Loucy (cell line): ENCODE measurements around the gene PODN.

Experiments used
- H2AFZ ChIP-seq: fragments of 200-600 bp; sonication (generic); 2 replicates; pipeline ENCODE4 v1.6.0; 2016; ENCODE audit warnings: antibody characterized with exemption, mild to moderate bottlenecking, low read length, moderate library complexity
- H3F3A ChIP-seq: fragments of 200-600 bp; 2 replicates; pipeline ENCODE4 v1.6.0; 2016; ENCODE audit warnings: antibody characterized with exemption, low read depth, mild to moderate bottlenecking
- H3K27me3 ChIP-seq: fragments of 200-600 bp; sonication (generic); 2 replicates; pipeline ENCODE4 v1.6.1; 2014; ENCODE audit warnings: low read length, mild to moderate bottlenecking; ENCODE audit not compliant: insufficient read depth, poor library complexity, severe bottlenecking
- H3K36me3 ChIP-seq: fragments of 200-600 bp; sonication (generic); 2 replicates; pipeline ENCODE4 v1.6.1; 2016; ENCODE audit warnings: low read length; ENCODE audit not compliant: insufficient read depth
- H3K4me1 ChIP-seq: fragments of 200-600 bp; sonication (generic); 2 replicates; pipeline ENCODE4 v1.5.1; 2014; ENCODE audit warnings: low read length, mild to moderate bottlenecking; ENCODE audit not compliant: insufficient read depth, poor library complexity, severe bottlenecking
- H3K4me2 ChIP-seq: fragments of 200-600 bp; sonication (generic); 2 replicates; pipeline ENCODE4 v1.6.0; 2014; ENCODE audit warnings: antibody characterized with exemption, low read length, low read depth, mild to moderate bottlenecking; ENCODE audit not compliant: poor library complexity, severe bottlenecking
- H3K4me3 ChIP-seq: fragments of 200-600 bp; sonication (generic); 2 replicates; pipeline ENCODE4 v1.5.1; 2014; ENCODE audit warnings: low read length, mild to moderate bottlenecking, mixed read lengths; ENCODE audit not compliant: poor library complexity, severe bottlenecking
- H3K79me2 ChIP-seq: fragments of 200-600 bp; sonication (generic); 2 replicates; pipeline ENCODE4 v1.6.1; 2014; ENCODE audit warnings: low read length; ENCODE audit not compliant: insufficient read depth
- H3K9ac ChIP-seq: fragments of 200-600 bp; sonication (generic); 2 replicates; pipeline ENCODE4 v1.6.0; 2014; ENCODE audit warnings: mild to moderate bottlenecking, low read depth, low read length, moderate library complexity; ENCODE audit not compliant: poor library complexity, severe bottlenecking
- H3K9me2 ChIP-seq: fragments of 200-600 bp; sonication (generic); replicated peaks from 2 replicates; pipeline ENCODE4 v1.6.1; 2016; ENCODE audit warnings: low read depth, low read length, mixed read lengths
- H3K9me3 ChIP-seq: fragments of 200-600 bp; sonication (generic); 2 replicates; pipeline ENCODE4 v1.6.1; 2014; ENCODE audit warnings: mild to moderate bottlenecking, antibody characterized with exemption, low read length, low read depth; ENCODE audit not compliant: insufficient read depth
- H4K20me1 ChIP-seq: fragments of 200-600 bp; sonication (generic); 2 replicates; pipeline ENCODE4 v1.6.0; 2014; ENCODE audit warnings: antibody characterized with exemption, low read length, mild to moderate bottlenecking; ENCODE audit not compliant: insufficient read depth, poor library complexity, severe bottlenecking
- CTCF ChIP-seq: fragments of 200-600 bp; sonication (generic); conservative IDR thresholded peaks from 2 replicates; pipeline ENCODE4 v1.5.1; 2014; ENCODE audit warnings: mild to moderate bottlenecking, antibody characterized with exemption, low read length
- EZH2phosphoT487 ChIP-seq: fragments of 200-600 bp; IDR thresholded peaks from 2 replicates; pipeline ENCODE4 v1.6.1; 2018; ENCODE audit warnings: antibody characterized with exemption, mild to moderate bottlenecking, moderate library complexity, borderline replicate concordance

The PODN gene

GRCh38 chr1:53051676-53052075 lies 10.3 kb upstream of the PODN start:
- H2AFZ ChIP-seq: no peak overlapping the region
- H3K9me3 ChIP-seq: no peaks in the 10 kb centered on the region
- no peaks in the 10 kb centered on the region for H3K9me2 ChIP-seq
- no peak overlapping the region for H3K4me2 ChIP-seq
- H3K36me3 ChIP-seq: peaks cover 48% of the 10 kb centered on the region; the same call in 1 of the 2 replicates
- TF ChIP-seq CTCF (no peak), EZH2phosphoT487 (no peak)
- peaks cover 11% of the 10 kb centered on the region for H3K4me1 ChIP-seq
- no peaks in the 10 kb centered on the region for H4K20me1 ChIP-seq
- H3K27me3 ChIP-seq: no peaks in the 10 kb centered on the region
- no peaks in the 10 kb centered on the region for H3K79me2 ChIP-seq
- no peak overlapping the region for H3K9ac ChIP-seq
- H3F3A ChIP-seq: no peaks in the 10 kb centered on the region
- H3K4me3 ChIP-seq: no peak overlapping the region

GRCh38 chr1:53057127-53057526 lies 4.9 kb upstream of the PODN start:
- H3K36me3 ChIP-seq: peaks cover 7% of the 10 kb centered on the region; the same call in 1 of the 2 replicates
- H3F3A ChIP-seq: no peaks in the 10 kb centered on the region
- no peak overlapping the region for H3K4me3 ChIP-seq
- H3K4me2 ChIP-seq: no peak overlapping the region
- H2AFZ ChIP-seq: no peak overlapping the region
- H3K79me2 ChIP-seq: no peaks in the 10 kb centered on the region
- TF ChIP-seq CTCF (no peak), EZH2phosphoT487 (no peak)
- H3K4me1 ChIP-seq: no peaks in the 10 kb centered on the region
- H3K9ac ChIP-seq: no peak overlapping the region
- H3K9me3 ChIP-seq: no peaks in the 10 kb centered on the region
- H4K20me1 ChIP-seq: no peaks in the 10 kb centered on the region
- no peaks in the 10 kb centered on the region for H3K27me3 ChIP-seq
- H3K9me2 ChIP-seq: no peaks in the 10 kb centered on the region

GRCh38 chr1:53060579-53060978 lies 1.4 kb upstream of the PODN start:
- Histone ChIP-seq H3K4me2 (no peak overlapping the region), H3K36me3 (no peaks in the 10 kb centered on the region), H3K9ac (no peak overlapping the region), H3K4me3 (no peak overlapping the region), H3F3A (no peaks in the 10 kb centered on the region), H3K4me1 (no peaks in the 10 kb centered on the region), H2AFZ (no peak overlapping the region), H3K27me3 (peaks cover 8% of the 10 kb centered on the region), H3K9me2 (no peaks in the 10 kb centered on the region), H3K79me2 (no peaks in the 10 kb centered on the region), H3K9me3 (no peaks in the 10 kb centered on the region), H4K20me1 (no peaks in the 10 kb centered on the region)
- TF ChIP-seq CTCF (no peak), EZH2phosphoT487 (no peak)
